IMR-90 (cell line): Measurements from ENCODE around the gene DMD. TPM values are rescaled to one million over a fixed set of nuclear protein-coding genes. Genes with fewer than 3 reads are reported as not detected.

Experiments
- ATAC-seq: fragments of 200-7000 bp; cut with Tn5 transposase; 2 replicates; pipeline ENCODE4 v1.9.1; 2020; ENCODE audit warnings: low read depth, mild to moderate bottlenecking, moderate library complexity
- BruUV-seq: library from RNA; stranded (reverse); fragments of 400-500 nt; replicated peaks from 2 replicates; lab custom pipeline; 2021; lab: Mats Ljungman, UMichigan
- CTCF ChIA-PET: fragments of 300-600 bp; formaldehyde crosslinking; extraction: SDS; loops from one replicate; lab custom pipeline; 2021; ENCODE audit warnings: antibody characterized with exemption; lab: Yijun Ruan, JAX
- POLR2A ChIA-PET: fragments of 300-600 bp; sonication (Branson Sonifier 250); formaldehyde crosslinking; loops from one replicate; lab custom pipeline; 2022; ENCODE audit warnings: antibody characterized with exemption; ENCODE audit not compliant: unreplicated experiment; lab: Charles Lee
- DNase-seq: peaks from one replicate; pipeline ENCODE4 v3.0.0; 2013
- H2AFZ ChIP-seq: replicated peaks from 2 replicates; pipeline ENCODE3; 2013; ENCODE audit warnings: low read length, mild to moderate bottlenecking; ENCODE audit not compliant: poor library complexity
- H2AK5ac ChIP-seq: 2 replicates; pipeline ENCODE4 v1.6.1; 2013; ENCODE audit warnings: low read depth, low read length, inconsistent platforms
- H2AK9ac ChIP-seq: replicated peaks from 2 replicates; pipeline ENCODE3; 2013; ENCODE audit warnings: mild to moderate bottlenecking, low read depth, low read length, moderate library complexity; ENCODE audit not compliant: poor library complexity
- H2BK120ac ChIP-seq: 2 replicates; pipeline ENCODE4 v1.6.1; 2013; ENCODE audit warnings: low read depth, low read length, inconsistent platforms
- H2BK15ac ChIP-seq: 3 replicates; pipeline ENCODE4 v1.6.1; 2013; ENCODE audit warnings: low read depth, low read length, inconsistent platforms
- H2BK20ac ChIP-seq: 2 replicates; pipeline ENCODE4 v1.6.1; 2013; ENCODE audit warnings: low read depth, mild to moderate bottlenecking, inconsistent platforms, low read length, moderate library complexity
- H2BK5ac ChIP-seq: 2 replicates; pipeline ENCODE4 v1.6.1; 2013; ENCODE audit warnings: mild to moderate bottlenecking, low read depth, low read length, inconsistent platforms; ENCODE audit not compliant: poor library complexity, severe bottlenecking
- H3K14ac ChIP-seq: replicated peaks from 2 replicates; pipeline ENCODE4 v1.6.1; 2013; ENCODE audit warnings: low read depth, low read length, inconsistent platforms
- H3K18ac ChIP-seq: 2 replicates; pipeline ENCODE4 v1.6.1; 2013; ENCODE audit warnings: low read depth, low read length, control low read depth
- H3K23ac ChIP-seq: 2 replicates; pipeline ENCODE4 v1.6.1; 2013; ENCODE audit warnings: low read depth, low read length, inconsistent platforms
- H3K27ac ChIP-seq: 2 replicates; pipeline ENCODE4 v1.5.1; 2013; ENCODE audit warnings: mild to moderate bottlenecking, control low read depth, low read length; ENCODE audit not compliant: insufficient read depth
- H3K27me3 ChIP-seq: 2 replicates; pipeline ENCODE4 v1.6.1; 2013; ENCODE audit warnings: low read length; ENCODE audit not compliant: control insufficient read depth, insufficient read depth
- H3K36me3 ChIP-seq: 2 replicates; pipeline ENCODE4 v1.6.1; 2013; ENCODE audit warnings: low read length, mixed read lengths; ENCODE audit not compliant: control insufficient read depth, insufficient read depth
- H3K4ac ChIP-seq: 2 replicates; pipeline ENCODE4 v1.6.1; 2013; ENCODE audit warnings: low read depth, low read length, inconsistent platforms
- H3K4me1 ChIP-seq: 2 replicates; pipeline ENCODE4 v1.6.1; 2013; ENCODE audit warnings: low read length, mixed read lengths; ENCODE audit not compliant: control insufficient read depth, insufficient read depth
- H3K4me2 ChIP-seq: 2 replicates; pipeline ENCODE4 v1.6.1; 2013; ENCODE audit warnings: low read depth, mild to moderate bottlenecking, control low read depth, low read length, moderate library complexity
- H3K4me3 ChIP-seq: 2 replicates; pipeline ENCODE4 v1.5.1; 2013; ENCODE audit warnings: low read depth, mild to moderate bottlenecking, control low read depth, low read length, moderate library complexity; ENCODE audit not compliant: insufficient read depth
- H3K56ac ChIP-seq: 2 replicates; pipeline ENCODE4 v1.6.1; 2013; ENCODE audit warnings: low read length, inconsistent platforms; ENCODE audit not compliant: insufficient read depth; ENCODE audit errors: extremely low read depth
- H3K79me1 ChIP-seq, 2 experiments: 2 replicates each; pipeline ENCODE4 v1.6.1; 2013; ENCODE audit warnings: low read length in 2 of 2, inconsistent platforms in 1 of 2, low read depth in 1 of 2
- H3K9ac ChIP-seq: 2 replicates; pipeline ENCODE4 v1.6.1; 2013; ENCODE audit warnings: low read depth, low read length, control low read depth
- H3K9me1 ChIP-seq: 2 replicates; pipeline ENCODE4 v1.6.1; 2013; ENCODE audit warnings: low read length, inconsistent platforms; ENCODE audit not compliant: insufficient read depth
- H3K9me3 ChIP-seq: 2 replicates; pipeline ENCODE4 v1.6.1; 2013; ENCODE audit warnings: low read length; ENCODE audit not compliant: control insufficient read depth, insufficient read depth
- H4K20me1 ChIP-seq: 2 replicates; pipeline ENCODE4 v1.6.1; 2013; ENCODE audit warnings: low read length, inconsistent platforms; ENCODE audit not compliant: insufficient read depth
- H4K5ac ChIP-seq: 2 replicates; pipeline ENCODE4 v1.6.1; 2013; ENCODE audit warnings: mild to moderate bottlenecking, low read depth, low read length, control low read depth
- H4K8ac ChIP-seq, 2 experiments: 2 replicates each; pipeline ENCODE4 v1.6.1; 2013; ENCODE audit warnings: low read depth in 2 of 2, low read length in 2 of 2, control low read depth in 1 of 2, inconsistent platforms in 1 of 2
- H4K91ac ChIP-seq: 2 replicates; pipeline ENCODE4 v1.6.1; 2013; ENCODE audit warnings: low read depth, low read length, inconsistent platforms; ENCODE audit not compliant: insufficient read depth
- MAFK ChIP-seq: IDR thresholded peaks from 2 replicates; pipeline ENCODE4 v1.6.1; 2012; ENCODE audit warnings: low read depth, low read length, improper control_type of control experiment
- RCOR1 ChIP-seq: IDR thresholded peaks from 2 replicates; pipeline ENCODE4 v1.6.1; 2012; ENCODE audit warnings: mild to moderate bottlenecking, low read length, improper control_type of control experiment; ENCODE audit not compliant: insufficient replicate concordance
- SMC3 ChIP-seq: fragments of 150-350 bp; IDR thresholded peaks from 2 replicates; pipeline ENCODE4 v1.6.1; 2016; ENCODE audit warnings: low read depth, mild to moderate bottlenecking, antibody characterized with exemption, low read length, moderate library complexity
- USF2 ChIP-seq: fragments of 150-350 bp; IDR thresholded peaks from 2 replicates; pipeline ENCODE4 v1.6.1; 2017; ENCODE audit warnings: mild to moderate bottlenecking, antibody characterized with exemption, low read length, low read depth
- WGBS, 2 experiments: methylation state at CpG; one replicate each; pipeline versions ENCODE4 v1.1.5 to v1.1.7; 2013; ENCODE audit warnings: missing lambda C conversion rate in 2 of 2; ENCODE audit not compliant: insufficient read length in 1 of 2; ENCODE audit errors: extremely low coverage in 2 of 2; 5-methylcytosine and 5-hydroxymethylcytosine counted together
- dilution Hi-C: fragments of 300-500 bp; cut with HindIII; formaldehyde crosslinking; loops from one replicate; pipeline ENCODE4 v1.14.3; 2018; ENCODE audit warnings: low sequenced_read_pairs; ENCODE audit not compliant: unreplicated experiment
- in situ Hi-C: fragments of 300-500 bp; cut with MboI; formaldehyde crosslinking; loops from 3 replicates; pipeline ENCODE4 v1.14.3; 2019; ENCODE audit warnings: low sequenced_read_pairs, inconsistent platforms, mixed read lengths
- intact Hi-C: fragments of 100-400 bp; cut with micrococcal nuclease; formaldehyde crosslinking; loops from 2 replicates; pipeline ENCODE4 v1.10.0; 2022
- polyA plus RNA-seq, 3 experiments: library from polyadenylated mRNA; depleted of rRNA; stranded (reverse); fragments of >200 nt; gene quantifications; 2 replicates each; pipeline ENCODE4 v1.2.3, GENCODE V29; 2012; ENCODE audit warnings: low replicate concordance in 1 of 3
- total RNA-seq: library from RNA; depleted of rRNA; stranded (reverse); fragments of >200 nt; gene quantifications from 2 replicates; pipeline ENCODE4 v1.2.3, GENCODE V29; 2012

The DMD gene
- total and polyA plus RNA-seq, 2 of the 4 experiments (the other 2 are of a cell fraction): 6.6 to 11.8 TPM

- Histone ChIP-seq H3K4me1 (no peaks in the 10 kb centered on the region), H3K4me3 (no peak overlapping the region), H4K5ac (no peak overlapping the region), H3K36me3 (no peaks in the 10 kb centered on the region), H3K14ac (no peak overlapping the region), H3K18ac (no peak overlapping the region), H4K91ac (no peak overlapping the region), H3K27ac (no peak overlapping the region), H3K9me3 (no peaks in the 10 kb centered on the region), H2BK5ac (no peak overlapping the region), H3K9ac (no peak overlapping the region), H2BK120ac (no peak overlapping the region), H3K4me2 (no peak overlapping the region), H3K27me3 (no peaks in the 10 kb centered on the region), H3K23ac (no peak overlapping the region), H2AK5ac (no peak overlapping the region), H2AFZ (no peak overlapping the region), H3K9me1 (no peaks in the 10 kb centered on the region), H3K4ac (no peak overlapping the region), H2AK9ac (no peak overlapping the region), H4K20me1 (no peaks in the 10 kb centered on the region), H4K8ac (no peak overlapping the region), H2BK20ac (no peak overlapping the region), H2BK15ac (no peak overlapping the region), H3K56ac (no peak overlapping the region), H3K79me1 (no peaks in the 10 kb centered on the region)
- WGBS, 2 experiments: no CpG with 5 or more reads among the region's 8 CpGs
- ATAC-seq: no peak
- no peak for DNase-seq
- ChIA-PET CTCF (no interaction called here), POLR2A (no interaction called here)
- TF ChIP-seq RCOR1: no peak
- no peak for TF ChIP-seq MAFK
- no peak for TF ChIP-seq USF2
- TF ChIP-seq SMC3: no peak
- in situ Hi-C loops (no loop called here), dilution Hi-C loops (no loop called here), intact Hi-C loops (no loop called here)
- BruUV-seq: no TSS peak
Observed at GRCh38 chrX:33198561-33199279, 12.6 kb downstream of the DMD start.
